ENCODE results near the gene NKD1. TPM values are rescaled to one million over a fixed set of nuclear protein-coding genes. Genes with fewer than 3 reads are reported as not detected.

The NKD1 gene
- total RNA-seq, 1 donor from 2014 or later = 31.3 TPM

GRCh38 chr16:50555952-50556673 is 7.9 kb downstream of the NKD1 start:
- H3K27me3 Mint-ChIP-seq (ENCODE audit: unreplicated experiment) = peaks cover 12% of the 10 kb centered on the region
- peaks cover 11% of the 10 kb centered on the region for H3K9me3 Mint-ChIP-seq (ENCODE audit: unreplicated experiment)
- no peak for DNase-seq
- H3K4me1 Mint-ChIP-seq (ENCODE audit: low read depth, unreplicated experiment) = no peaks in the 10 kb centered on the region
- no peak overlapping the region for H3K27ac Mint-ChIP-seq (ENCODE audit: unreplicated experiment)
- H3K36me3 Mint-ChIP-seq (ENCODE audit: unreplicated experiment) = peaks cover 26% of the 10 kb centered on the region
- H3K4me3 Mint-ChIP-seq (ENCODE audit: unreplicated experiment) = no peak overlapping the region
- TF ChIP-seq CTCF (IDR thresholded peaks at IDR 0.05; ENCODE audit: partially characterized antibody, unreplicated experiment) = no peak

GRCh38 chr16:50557046-50557445 is 8.8 kb downstream of the NKD1 start:
- peaks cover 11% of the 10 kb centered on the region for H3K9me3 Mint-ChIP-seq (ENCODE audit: unreplicated experiment)
- H3K4me1 Mint-ChIP-seq (ENCODE audit: low read depth, unreplicated experiment) = no peaks in the 10 kb centered on the region
- no peak overlapping the region for H3K4me3 Mint-ChIP-seq (ENCODE audit: unreplicated experiment)

GRCh38 chr16:50558913-50559312 is 10.7 kb downstream of the NKD1 start:
- no peak overlapping the region for H3K4me3 Mint-ChIP-seq (ENCODE audit: unreplicated experiment)
- DNase-seq = no peak
- no peak overlapping the region for H3K27ac Mint-ChIP-seq (ENCODE audit: unreplicated experiment)
- H3K4me1 Mint-ChIP-seq (ENCODE audit: low read depth, unreplicated experiment) = no peaks in the 10 kb centered on the region
- peaks cover 13% of the 10 kb centered on the region for H3K27me3 Mint-ChIP-seq (ENCODE audit: unreplicated experiment)
- TF ChIP-seq CTCF (IDR thresholded peaks at IDR 0.05; ENCODE audit: partially characterized antibody, unreplicated experiment) = no peak
- peaks cover 10% of the 10 kb centered on the region for H3K9me3 Mint-ChIP-seq (ENCODE audit: unreplicated experiment)
- peaks cover 15% of the 10 kb centered on the region for H3K36me3 Mint-ChIP-seq (ENCODE audit: unreplicated experiment)

More at GRCh38 chr16:50557046-50557445, 8.8 kb downstream of the NKD1 start:
- DNase-seq = no peak
- Mint-ChIP-seq H3K36me3 (ENCODE audit: unreplicated experiment) (peaks cover 26% of the 10 kb centered on the region), H3K27ac (ENCODE audit: unreplicated experiment) (no peak overlapping the region), H3K27me3 (ENCODE audit: unreplicated experiment) (peaks cover 12% of the 10 kb centered on the region)
- no peak for TF ChIP-seq CTCF (IDR thresholded peaks at IDR 0.05; ENCODE audit: partially characterized antibody, unreplicated experiment)

- no peak for TF ChIP-seq CTCF (IDR thresholded peaks at IDR 0.05; ENCODE audit: partially characterized antibody, unreplicated experiment)
- Mint-ChIP-seq H3K4me1 (ENCODE audit: low read depth, unreplicated experiment) (no peaks in the 10 kb centered on the region), H3K9me3 (ENCODE audit: unreplicated experiment) (peaks cover 7% of the 10 kb centered on the region), H3K27me3 (ENCODE audit: unreplicated experiment) (peaks cover 13% of the 10 kb centered on the region), H3K4me3 (ENCODE audit: unreplicated experiment) (no peak overlapping the region), H3K27ac (ENCODE audit: unreplicated experiment) (no peak overlapping the region), H3K36me3 (ENCODE audit: unreplicated experiment) (peaks cover 10% of the 10 kb centered on the region)
- DNase-seq = no peak
Measured at GRCh38 chr16:50559342-50559741, 11.1 kb downstream of the NKD1 start.

GRCh38 chr16:50559804-50560514 is 11.8 kb downstream of the NKD1 start:
- Mint-ChIP-seq H3K27me3 (ENCODE audit: unreplicated experiment) (peaks cover 16% of the 10 kb centered on the region), H3K9me3 (ENCODE audit: unreplicated experiment) (peaks cover 7% of the 10 kb centered on the region), H3K4me3 (ENCODE audit: unreplicated experiment) (no peak overlapping the region), H3K36me3 (ENCODE audit: unreplicated experiment) (peaks cover 10% of the 10 kb centered on the region), H3K27ac (ENCODE audit: unreplicated experiment) (no peak overlapping the region), H3K4me1 (ENCODE audit: low read depth, unreplicated experiment) (no peaks in the 10 kb centered on the region)
- no peak for TF ChIP-seq CTCF (IDR thresholded peaks at IDR 0.05; ENCODE audit: partially characterized antibody, unreplicated experiment)
- DNase-seq = no peak
